GM21447 (cell line): ENCODE data around the gene TIGAR.

Experiments
- ATAC-seq: cut with Tn5 transposase; IDR thresholded peaks from one replicate; pipeline ENCODE4 v1.9.1; 2021; ENCODE audit not compliant: unreplicated experiment

TIGAR gene

GRCh38 chr12:4301932-4302501, 19.0 kb upstream of the TIGAR start:
- ATAC-seq: no peak

GRCh38 chr12:4302881-4303280, 18.1 kb upstream of the TIGAR start:
- ATAC-seq: no peak

GRCh38 chr12:4303750-4304149, 17.3 kb upstream of the TIGAR start:
- ATAC-seq: no peak

- no peak for ATAC-seq
These were observed 13.2 kb upstream of the TIGAR start for GRCh38 chr12:4307593-4308333.

GRCh38 chr12:4308334-4308950, 12.6 kb upstream of the TIGAR start:
- ATAC-seq: no peak

- no peak for ATAC-seq
These were observed 9.2 kb upstream of the TIGAR start for GRCh38 chr12:4311776-4312175.

- ATAC-seq: no peak
These were observed 8.8 kb upstream of the TIGAR start for GRCh38 chr12:4312251-4312650.

GRCh38 chr12:4320497-4320852, 538 bp upstream of the TIGAR start:
- peak; percentile 35 for ATAC-seq

- no peak for ATAC-seq
These were observed 1.7 kb downstream of the TIGAR start for GRCh38 chr12:4322726-4323125.

GRCh38 chr12:4323396-4323795, 2.4 kb downstream of the TIGAR start:
- no peak for ATAC-seq

- no peak for ATAC-seq
These were observed 3.4 kb downstream of the TIGAR start for GRCh38 chr12:4324366-4324765.

GRCh38 chr12:4325966-4326365, 5.0 kb downstream of the TIGAR start:
- ATAC-seq: no peak

GRCh38 chr12:4327293-4327692, 6.3 kb downstream of the TIGAR start:
- no peak for ATAC-seq

- no peak for ATAC-seq
These were observed 9.2 kb downstream of the TIGAR start for GRCh38 chr12:4330203-4330602.

- no peak for ATAC-seq
These were observed 10.2 kb downstream of the TIGAR start for GRCh38 chr12:4331221-4331620.

GRCh38 chr12:4331842-4332241, 10.8 kb downstream of the TIGAR start:
- ATAC-seq: no peak

- ATAC-seq: no peak
These were observed 25.9 kb downstream of the TIGAR start for GRCh38 chr12:4346931-4347330.

GRCh38 chr12:4353785-4354208, 32.8 kb downstream of the TIGAR start:
- no peak for ATAC-seq

- no peak for ATAC-seq
These were observed 34.4 kb downstream of the TIGAR start for GRCh38 chr12:4355156-4356040.

- no peak for ATAC-seq
These were observed 35.0 kb downstream of the TIGAR start for GRCh38 chr12:4356041-4356327.

- no peak for ATAC-seq
These were observed 45.1 kb downstream of the TIGAR start for GRCh38 chr12:4366090-4366489.

GRCh38 chr12:4369548-4369947, 48.5 kb downstream of the TIGAR start:
- no peak for ATAC-seq
